Lower leg skin (tissue), 4 donors: ENCODE measurements around the gene MAEA. TPM values are rescaled to one million over a fixed set of nuclear protein-coding genes. Genes with fewer than 3 reads are reported as not detected.
A peak's percentile ranks its signal among the peaks of the same experiment; 100 is the strongest.

Experiments used
- DNase-seq, 2 donors: peaks; one replicate each; pipeline ENCODE4 v3.0.0-alpha.2; 2019; ENCODE audit warnings: low spot score in 2 of 2
- H3K4me3 ChIP-seq: fragments of 200-600 bp; sonication (generic); 2 replicates; pipeline ENCODE4 v1.5.1; 2017; ENCODE audit warnings: mild to moderate bottlenecking, low read depth; ENCODE audit not compliant: poor library complexity, severe bottlenecking
- CTCF ChIP-seq, 3 donors: fragments of 450-650 bp; IDR thresholded peaks; one replicate each; pipeline ENCODE4 v1.5.1; 2016; ENCODE audit warnings: antibody characterized with exemption in 3 of 3, mild to moderate bottlenecking in 3 of 3, moderate library complexity in 2 of 3
- POLR2A ChIP-seq, 2 donors: fragments of 450-650 bp; IDR thresholded peaks; one replicate each; pipeline ENCODE4 v1.6.1; 2016 to 2017; ENCODE audit warnings: antibody characterized with exemption in 2 of 2, mild to moderate bottlenecking in 1 of 2, moderate library complexity in 1 of 2
- WGBS, 2 donors: methylation state at CpG; one replicate each; pipeline ENCODE4 v1.1.5; 2018; 5-methylcytosine and 5-hydroxymethylcytosine counted together
- intact Hi-C: fragments of 100-400 bp; cut with DNase I; formaldehyde crosslinking; loops from one replicate; pipeline ENCODE4 v1.15.0; 2023; ENCODE audit warnings: low total_unique reads
- total RNA-seq, 4 donors: library from RNA; depleted of rRNA; stranded (reverse); fragments of >200 nt; gene quantifications; one replicate each; pipeline ENCODE4 v1.1.0, GENCODE V29; 2016

MAEA gene
- total RNA-seq, 4 donors from 2014 or later, result 79.6 to 124 (median 89.4) TPM

- WGBS, 2 donors, result 83% methylated on average over 5 of the region's 5 CpGs
- no peak overlapping the region for H3K4me3 ChIP-seq
- intact Hi-C loops, result loop anchor here (10.0 kb wide), 1 partner anchor 255 kb away; no protein-coding TSS in a partner anchor
- no peak for TF ChIP-seq POLR2A (IDR thresholded peaks at IDR 0.05)
- TF ChIP-seq CTCF (IDR thresholded peaks at IDR 0.05), result no peak
- no peak for DNase-seq
Observed at GRCh38 chr4:1350169-1350520, 60.5 kb downstream of the MAEA start.

GRCh38 chr4:1351854-1352566 lies 62.3 kb downstream of the MAEA start:
- 31 to 34% methylated on average over 23 of the region's 24 CpGs for WGBS, 2 donors
- peak; percentile 70 to 98 for DNase-seq
- peak in 1 of 3 donors; percentile 76 for TF ChIP-seq CTCF (IDR thresholded peaks at IDR 0.05)
- no peak for TF ChIP-seq POLR2A (IDR thresholded peaks at IDR 0.05)
- H3K4me3 ChIP-seq, result no peak overlapping the region
- intact Hi-C loops, result loop anchor here (10.0 kb wide), 1 partner anchor 253 kb away; no protein-coding TSS in a partner anchor

DNA sequence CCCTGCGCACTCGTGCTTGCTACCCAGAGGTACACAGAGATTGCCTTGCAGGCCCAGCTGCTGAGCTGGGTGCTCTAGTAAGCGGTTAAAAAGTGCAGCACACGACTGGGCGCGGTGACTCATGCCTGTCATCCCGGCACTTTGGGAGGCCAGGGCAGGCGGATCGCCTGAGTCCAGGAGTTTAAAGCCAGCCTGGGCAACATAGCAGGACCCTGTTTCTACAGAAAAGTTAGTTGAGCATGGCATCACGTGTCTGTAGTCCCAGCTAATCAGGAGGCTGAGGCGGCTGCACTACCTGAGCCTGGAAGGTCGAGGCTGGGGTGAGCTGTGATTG lies 62.8 kb downstream of the MAEA start:
- TF ChIP-seq POLR2A (IDR thresholded peaks at IDR 0.05) (no peak), CTCF (IDR thresholded peaks at IDR 0.05) (no peak)
- no peak for DNase-seq
- WGBS, 2 donors, result 82 to 86% methylated on average over 12 of the region's 12 CpGs
- intact Hi-C loops, result loop anchor here (10.0 kb wide), 1 partner anchor 252 kb away; no protein-coding TSS in a partner anchor
- H3K4me3 ChIP-seq, result no peak overlapping the region

DNA sequence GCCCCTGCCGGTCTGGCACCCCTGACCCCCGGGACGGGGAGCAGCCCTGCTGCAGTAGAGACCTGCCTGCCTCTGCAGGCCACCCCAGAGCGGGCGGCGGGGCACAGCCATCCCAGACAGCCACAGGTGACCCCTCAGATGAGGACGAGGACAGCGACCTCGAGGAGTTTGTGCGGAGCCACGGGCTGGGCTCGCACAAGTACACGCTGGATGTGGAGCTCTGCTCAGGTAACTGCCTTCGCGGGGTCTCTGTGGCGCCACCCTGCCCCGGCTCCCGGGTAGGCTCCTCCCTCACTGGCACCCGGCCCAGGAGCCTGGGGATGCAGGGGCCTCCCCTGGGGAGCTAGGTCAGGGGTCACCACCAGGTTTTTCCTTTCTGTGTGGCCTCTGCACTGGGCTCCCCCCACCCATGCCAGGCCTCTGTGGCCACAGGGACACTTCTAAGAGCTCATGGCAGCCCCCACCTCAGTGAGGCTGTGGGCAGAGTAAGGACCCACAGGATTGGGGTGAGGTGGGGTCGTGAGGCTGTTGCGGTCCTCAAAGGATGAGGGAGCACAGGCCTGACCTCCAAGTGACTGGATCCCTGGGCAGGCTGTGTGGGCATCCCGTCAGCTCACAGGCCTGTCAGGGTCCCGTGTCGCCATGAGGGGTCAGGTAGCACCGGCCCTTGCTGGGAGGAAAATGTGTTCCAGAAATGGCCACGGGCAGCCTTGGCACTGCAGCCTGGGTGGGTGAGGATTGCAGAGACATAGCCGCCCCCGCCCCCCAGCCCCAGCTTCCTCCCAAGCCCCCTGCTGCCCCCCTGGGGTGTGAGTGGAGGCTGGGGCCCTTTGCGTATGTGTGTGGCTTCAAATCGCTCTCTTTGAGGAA lies 63.7 kb downstream of the MAEA start:
- DNase-seq, result no peak
- intact Hi-C loops, result loop anchor here (10.0 kb wide), 1 partner anchor 251 kb away; no protein-coding TSS in a partner anchor
- TF ChIP-seq CTCF (IDR thresholded peaks at IDR 0.05) (no peak), POLR2A (IDR thresholded peaks at IDR 0.05) (no peak)
- no peak overlapping the region for H3K4me3 ChIP-seq
- WGBS, 2 donors, result 92% methylated on average over 24 of the region's 30 CpGs

DNA sequence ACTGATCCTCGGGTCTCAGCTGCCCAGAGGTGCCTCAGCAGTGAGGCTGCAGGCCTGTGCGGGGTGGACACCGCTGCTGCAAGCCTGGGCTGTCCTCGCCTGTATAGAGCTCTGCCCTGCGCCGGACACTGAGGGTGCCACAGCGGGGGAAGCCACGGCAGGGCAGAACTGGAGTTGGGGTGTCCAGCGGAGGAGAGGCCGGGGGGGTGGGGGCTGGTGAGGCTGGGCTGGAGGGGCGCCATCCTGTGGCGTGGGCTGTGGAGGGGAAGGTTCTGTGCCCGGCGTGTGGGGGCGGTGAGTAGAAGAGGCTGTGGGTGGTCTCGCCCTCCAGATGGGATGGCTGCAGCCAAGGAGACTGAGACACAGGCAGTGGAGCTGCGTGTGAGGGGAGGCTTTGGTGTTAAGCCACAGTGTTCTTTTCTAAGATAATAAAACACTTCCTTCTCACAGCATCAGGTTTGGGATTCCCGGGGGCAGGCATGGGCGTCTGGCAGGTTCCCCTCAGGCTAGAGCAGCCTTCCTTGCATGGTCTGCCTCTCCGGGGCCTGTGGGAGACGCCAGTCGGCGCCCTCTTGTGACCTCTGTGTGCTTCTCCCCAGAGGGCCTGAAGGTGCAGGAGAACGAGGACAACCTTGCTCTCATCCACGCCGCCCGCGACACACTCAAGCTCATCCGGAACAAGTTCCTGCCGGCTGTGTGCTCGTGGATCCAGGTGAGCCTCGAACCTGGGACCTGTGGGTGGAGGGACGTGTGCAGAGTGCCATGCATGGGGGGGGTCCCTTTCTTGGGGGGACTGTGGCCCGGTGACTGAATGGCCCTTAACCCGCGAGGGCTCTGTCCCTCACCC lies 64.7 kb downstream of the MAEA start:
- intact Hi-C loops, result loop anchor here (10.0 kb wide), 1 partner anchor 250 kb away; no protein-coding TSS in a partner anchor
- no peak for DNase-seq
- TF ChIP-seq POLR2A (IDR thresholded peaks at IDR 0.05) (no peak), CTCF (IDR thresholded peaks at IDR 0.05) (no peak)
- no peak overlapping the region for H3K4me3 ChIP-seq
- 87 to 89% methylated on average over 27 to 35 of the region's 36 CpGs for WGBS, 2 donors
